ENCODE data around the gene ASPRV1. TPM values are rescaled to one million over a fixed set of nuclear protein-coding genes. Genes with fewer than 3 reads are reported as not detected.

Gene ASPRV1
- total RNA-seq, 1 experiment from 2014 or later, result 0.48 TPM

DNA sequence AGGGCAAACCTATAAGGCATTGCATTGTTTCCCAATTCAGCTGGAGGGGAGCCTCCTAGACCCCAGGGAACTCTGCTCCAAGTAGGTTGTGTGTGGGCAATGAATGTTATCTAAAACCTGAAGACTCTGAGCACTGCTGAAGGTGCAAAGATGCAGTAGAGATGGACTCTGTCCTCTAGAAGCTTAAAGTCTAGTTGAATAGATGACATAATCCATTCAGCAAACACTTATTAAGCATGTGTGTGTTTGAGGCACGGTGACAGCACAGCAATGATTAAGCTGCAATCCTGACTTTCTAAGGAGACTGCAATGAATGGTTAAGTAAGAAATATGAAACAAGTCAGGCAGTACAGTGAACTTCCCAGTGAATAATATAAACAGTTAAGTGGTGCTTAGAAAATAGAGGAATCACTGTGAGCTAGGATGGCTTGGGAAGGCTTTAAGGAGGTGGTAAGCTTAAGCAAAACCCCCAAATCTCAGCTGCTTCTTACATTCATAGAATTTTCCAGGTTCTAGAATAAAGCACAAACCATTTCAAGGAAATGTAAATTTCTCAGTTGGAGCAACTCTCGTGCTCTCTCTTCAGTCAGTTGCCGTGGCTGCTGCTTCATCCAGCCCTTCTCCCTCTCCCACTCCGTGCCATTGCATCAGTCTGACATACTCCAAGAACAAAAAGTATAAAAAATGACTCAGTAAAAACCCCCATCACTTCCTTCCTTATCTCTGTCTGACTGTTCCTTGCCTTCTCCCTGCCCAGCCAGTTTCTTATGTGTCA, 27.4 kb downstream of the ASPRV1 start:
- DNase-seq, result peak; percentile 30 to 79
- ChIA-PET POLR2A (ENCODE audit: unreplicated experiment) (interaction anchor here (0.8 kb wide), 1 partner anchor 91 kb away, joined by 3 read pairs; no protein-coding TSS in a partner anchor), CTCF (interaction anchor here (1.5 kb wide), 1 partner anchor 96 kb away, joined by 3 read pairs; no protein-coding TSS in a partner anchor)
- TF ChIP-seq EZH2 (IDR thresholded peaks at IDR 0.05; ENCODE audit: low read depth), result no peak
- TF ChIP-seq, protein P1, sequence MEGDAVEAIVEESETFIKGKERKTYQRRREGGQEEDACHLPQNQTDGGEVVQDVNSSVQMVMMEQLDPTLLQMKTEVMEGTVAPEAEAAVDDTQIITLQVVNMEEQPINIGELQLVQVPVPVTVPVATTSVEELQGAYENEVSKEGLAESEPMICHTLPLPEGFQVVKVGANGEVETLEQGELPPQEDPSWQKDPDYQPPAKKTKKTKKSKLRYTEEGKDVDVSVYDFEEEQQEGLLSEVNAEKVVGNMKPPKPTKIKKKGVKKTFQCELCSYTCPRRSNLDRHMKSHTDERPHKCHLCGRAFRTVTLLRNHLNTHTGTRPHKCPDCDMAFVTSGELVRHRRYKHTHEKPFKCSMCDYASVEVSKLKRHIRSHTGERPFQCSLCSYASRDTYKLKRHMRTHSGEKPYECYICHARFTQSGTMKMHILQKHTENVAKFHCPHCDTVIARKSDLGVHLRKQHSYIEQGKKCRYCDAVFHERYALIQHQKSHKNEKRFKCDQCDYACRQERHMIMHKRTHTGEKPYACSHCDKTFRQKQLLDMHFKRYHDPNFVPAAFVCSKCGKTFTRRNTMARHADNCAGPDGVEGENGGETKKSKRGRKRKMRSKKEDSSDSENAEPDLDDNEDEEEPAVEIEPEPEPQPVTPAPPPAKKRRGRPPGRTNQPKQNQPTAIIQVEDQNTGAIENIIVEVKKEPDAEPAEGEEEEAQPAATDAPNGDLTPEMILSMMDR (conservative IDR thresholded peaks at IDR 0.05), result no peak
- H4K20me1 ChIP-seq (ENCODE audit: insufficient read depth), result no peaks in the 10 kb centered on the region
- H3K27me3 ChIP-seq (ENCODE audit: insufficient read depth, low read depth), result no peaks in the 10 kb centered on the region
- no peaks in the 10 kb centered on the region for H3K9me3 ChIP-seq (ENCODE audit: insufficient read depth, low read depth)
- H3K4me2 ChIP-seq, result peak overlapping the region; percentile 61
- TSS peak; percentile 76 for BruUV-seq (replicated peaks)
- peaks cover 15% of the 10 kb centered on the region; the same call in 1 of the 2 replicates for H3K79me2 ChIP-seq (ENCODE audit: low read depth)
- peaks cover 42% of the 10 kb centered on the region for H3K36me3 ChIP-seq (ENCODE audit: low read depth)
- peaks cover 35% of the 10 kb centered on the region for H3K4me1 ChIP-seq (replicated peaks; ENCODE audit: insufficient read depth)
- H3K4me3 ChIP-seq, result no peak overlapping the region; the same call in 1 of the 2 replicates
- H2AFZ ChIP-seq, result 0 out of 2 replicates have a peak overlapping the region, but pooled peaks have one; percentile 7
- no peaks in the 10 kb centered on the region for H3K9me2 ChIP-seq (ENCODE audit: insufficient read depth)
- intact Hi-C loops (cut with micrococcal nuclease; ENCODE audit: unreplicated experiment), result loop anchor here (5.0 kb wide), 1 partner anchor 63 kb away; no protein-coding TSS in a partner anchor
- peaks cover 30% of the 10 kb centered on the region for H3F3A ChIP-seq (ENCODE audit: insufficient read depth, low read depth)
- peak overlapping the region; percentile 93 for H3K27ac ChIP-seq

DNA sequence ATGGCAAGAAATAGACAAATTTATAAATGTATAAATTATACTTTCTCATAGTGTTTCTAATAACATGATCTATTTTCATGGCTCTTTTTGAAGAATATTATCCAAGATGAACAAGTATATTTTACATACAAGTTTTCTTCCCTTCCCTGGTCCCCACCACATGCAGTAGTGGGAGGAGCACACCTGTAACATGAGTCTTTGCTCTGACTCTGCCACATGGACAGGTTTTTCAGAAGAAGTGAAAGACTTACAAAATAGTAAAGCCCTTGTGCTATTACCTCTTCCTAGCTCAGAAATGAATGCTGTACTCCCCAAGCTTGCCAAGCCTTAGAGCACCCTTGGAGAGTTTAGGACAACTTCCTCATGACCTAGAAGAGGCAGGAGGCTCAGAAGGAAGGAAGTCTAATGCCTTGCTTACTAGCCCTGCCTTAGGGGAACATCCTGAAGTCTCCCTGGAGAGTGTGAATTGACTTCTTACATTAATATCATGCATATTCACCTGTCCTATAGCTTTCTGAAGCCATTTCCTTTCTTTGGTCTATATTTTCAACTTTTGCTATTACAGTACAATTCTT, 28.1 kb downstream of the ASPRV1 start:
- Histone ChIP-seq H4K20me1 (ENCODE audit: insufficient read depth) (no peaks in the 10 kb centered on the region), H3K27me3 (ENCODE audit: insufficient read depth, low read depth) (no peaks in the 10 kb centered on the region), H3K4me1 (replicated peaks; ENCODE audit: insufficient read depth) (peaks cover 35% of the 10 kb centered on the region), H3K27ac (peak overlapping the region; percentile 93), H3K4me3 (no peak overlapping the region), H3K4me2 (peak overlapping the region; percentile 61), H3F3A (ENCODE audit: insufficient read depth, low read depth) (peaks cover 30% of the 10 kb centered on the region), H3K36me3 (ENCODE audit: low read depth) (peaks cover 38% of the 10 kb centered on the region), H3K79me2 (ENCODE audit: low read depth) (peaks cover 18% of the 10 kb centered on the region; the same call in 1 of the 2 replicates), H3K9me3 (ENCODE audit: insufficient read depth, low read depth) (no peaks in the 10 kb centered on the region), H3K9me2 (ENCODE audit: insufficient read depth) (no peaks in the 10 kb centered on the region), H2AFZ (no peak overlapping the region)
- ChIA-PET CTCF (interaction anchor here (1.5 kb wide), 1 partner anchor 96 kb away, joined by 3 read pairs; no protein-coding TSS in a partner anchor), POLR2A (ENCODE audit: unreplicated experiment) (interaction anchor here (0.8 kb wide), 1 partner anchor 91 kb away, joined by 3 read pairs; no protein-coding TSS in a partner anchor)
- intact Hi-C loops (cut with micrococcal nuclease; ENCODE audit: unreplicated experiment), result loop anchor here (5.0 kb wide), 1 partner anchor 64 kb away; no protein-coding TSS in a partner anchor
- no TSS peak for BruUV-seq (replicated peaks)
- no peak for DNase-seq
- TF ChIP-seq, protein P1 (conservative IDR thresholded peaks at IDR 0.05), result no peak
- no peak for TF ChIP-seq EZH2 (IDR thresholded peaks at IDR 0.05; ENCODE audit: low read depth)

DNA sequence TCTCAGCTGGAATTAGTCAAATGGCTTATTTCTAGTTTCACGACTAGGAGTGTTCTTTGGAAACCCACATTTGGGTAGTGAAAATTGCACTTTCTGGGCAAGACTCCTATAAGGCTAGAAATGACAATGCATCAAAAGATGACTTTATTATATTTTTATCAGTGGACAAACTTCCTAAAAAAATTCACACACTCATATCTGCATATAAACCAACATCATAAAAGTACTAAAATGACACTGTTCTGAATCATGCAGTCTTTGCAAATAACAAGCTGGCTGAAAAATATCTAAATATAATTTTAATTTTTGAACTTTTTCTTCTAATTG, 28.9 kb downstream of the ASPRV1 start:
- peaks cover 25% of the 10 kb centered on the region for H3F3A ChIP-seq (ENCODE audit: insufficient read depth, low read depth)
- peaks cover 26% of the 10 kb centered on the region; the same call in 1 of the 2 replicates for H3K79me2 ChIP-seq (ENCODE audit: low read depth)
- DNase-seq, result no peak
- no peak for TF ChIP-seq EZH2 (IDR thresholded peaks at IDR 0.05; ENCODE audit: low read depth)
- TF ChIP-seq, protein P1 (conservative IDR thresholded peaks at IDR 0.05), result no peak
- H3K27ac ChIP-seq, result peak overlapping the region; percentile 93
- no peaks in the 10 kb centered on the region for H3K9me2 ChIP-seq (ENCODE audit: insufficient read depth)
- ChIA-PET CTCF (no interaction called here), POLR2A (ENCODE audit: unreplicated experiment) (no interaction called here)
- H4K20me1 ChIP-seq (ENCODE audit: insufficient read depth), result no peaks in the 10 kb centered on the region
- no TSS peak for BruUV-seq (replicated peaks)
- H2AFZ ChIP-seq, result no peak overlapping the region
- H3K4me3 ChIP-seq, result no peak overlapping the region
- H3K4me1 ChIP-seq (replicated peaks; ENCODE audit: insufficient read depth), result peaks cover 37% of the 10 kb centered on the region
- no peaks in the 10 kb centered on the region for H3K27me3 ChIP-seq (ENCODE audit: insufficient read depth, low read depth)
- no peaks in the 10 kb centered on the region; the same call in 1 of the 2 replicates for H3K9me3 ChIP-seq (ENCODE audit: insufficient read depth, low read depth)
- no peak overlapping the region for H3K4me2 ChIP-seq
- intact Hi-C loops (cut with micrococcal nuclease; ENCODE audit: unreplicated experiment), result loop anchor here (5.0 kb wide), 1 partner anchor 65 kb away; no protein-coding TSS in a partner anchor
- peaks cover 44% of the 10 kb centered on the region for H3K36me3 ChIP-seq (ENCODE audit: low read depth)
